CD4-positive, alpha-beta T cell treated with Interleukin-4 for 1 hour (primary cell): ENCODE results near the gene ETV2.
"Not testable (repeated sequence)": the region's sequence is repeated elsewhere in the genome, so short reads cannot be mapped to it uniquely, and the experiment has no call there.

Experiments used
- DNase-seq, 2 donors: peaks; one replicate each; pipeline ENCODE4 v3.0.0-alpha.2; 2020 to 2022

Gene ETV2, protein sequence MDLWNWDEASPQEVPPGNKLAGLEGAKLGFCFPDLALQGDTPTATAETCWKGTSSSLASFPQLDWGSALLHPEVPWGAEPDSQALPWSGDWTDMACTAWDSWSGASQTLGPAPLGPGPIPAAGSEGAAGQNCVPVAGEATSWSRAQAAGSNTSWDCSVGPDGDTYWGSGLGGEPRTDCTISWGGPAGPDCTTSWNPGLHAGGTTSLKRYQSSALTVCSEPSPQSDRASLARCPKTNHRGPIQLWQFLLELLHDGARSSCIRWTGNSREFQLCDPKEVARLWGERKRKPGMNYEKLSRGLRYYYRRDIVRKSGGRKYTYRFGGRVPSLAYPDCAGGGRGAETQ

DNA sequence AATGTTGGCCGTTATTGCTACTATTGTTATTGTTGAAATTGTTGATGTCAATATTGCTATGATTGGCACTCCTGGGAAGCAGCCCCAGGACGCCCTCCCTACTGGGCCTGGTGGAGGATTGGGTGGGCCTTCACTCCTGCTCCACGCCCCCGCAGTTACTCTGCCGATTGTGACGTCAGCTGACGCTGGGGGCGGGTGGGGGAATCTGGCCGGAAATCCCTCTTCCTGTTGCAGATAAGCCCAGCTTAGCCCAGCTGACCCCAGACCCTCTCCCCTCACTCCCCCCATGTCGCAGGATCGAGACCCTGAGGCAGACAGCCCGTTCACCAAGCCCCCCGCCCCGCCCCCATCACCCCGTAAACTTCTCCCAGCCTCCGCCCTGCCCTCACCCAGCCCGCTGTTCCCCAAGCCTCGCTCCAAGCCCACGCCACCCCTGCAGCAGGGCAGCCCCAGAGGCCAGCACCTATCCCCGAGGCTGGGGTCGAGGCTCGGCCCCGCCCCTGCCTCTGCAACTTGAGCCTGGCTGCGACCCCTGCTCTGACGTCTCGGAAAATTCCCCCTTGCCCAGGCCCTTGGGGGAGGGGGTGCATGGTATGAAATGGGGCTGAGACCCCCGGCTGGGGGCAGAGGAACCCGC, at the start of gene ETV2:
TSS of gene ETV2 (plus strand) at position 231 of the 637 bp plus-strand sequence. CDS start 716 bp downstream, outside the sequence.
- peak; percentile 59 to 60 for DNase-seq

DNA sequence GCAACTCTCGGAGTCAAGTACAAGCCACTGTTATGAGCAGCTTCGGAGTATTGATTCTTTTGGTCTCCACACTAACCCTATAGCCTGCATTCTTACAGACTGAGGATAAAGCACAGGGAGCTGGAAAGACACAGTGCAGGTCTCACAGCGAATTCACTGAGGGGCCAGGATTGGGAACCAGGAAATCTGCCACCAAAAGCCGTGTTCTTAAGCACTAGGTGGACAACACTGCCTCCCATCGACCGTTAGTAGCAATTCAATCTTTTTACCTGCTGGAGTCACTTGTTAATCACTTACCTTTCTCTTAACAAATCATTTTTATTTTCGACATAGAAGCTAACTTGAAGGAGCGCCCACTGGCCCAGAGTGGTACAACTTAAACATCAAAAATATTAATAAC, 49.3 kb upstream of the ETV2 start:
- peak; percentile 35 to 45 for DNase-seq

DNA sequence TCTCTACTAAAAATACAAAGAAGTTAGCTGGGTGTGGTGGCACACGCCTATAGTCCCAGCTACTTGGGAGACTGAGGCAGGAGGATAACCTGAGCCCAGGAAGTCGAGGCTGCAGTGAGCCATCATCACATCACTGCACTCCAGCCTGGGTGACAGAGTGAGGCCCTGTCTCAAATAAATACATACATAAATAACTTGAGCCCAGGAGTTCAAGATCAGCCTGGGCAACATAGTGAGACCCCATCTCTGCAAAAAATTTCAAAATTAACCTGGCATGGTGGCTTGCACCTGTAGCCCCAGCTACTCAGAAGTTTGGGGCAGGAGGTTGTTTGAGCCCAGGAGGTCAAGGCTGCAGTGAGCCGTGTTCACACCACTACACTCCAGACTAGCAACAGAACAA, 46.5 kb upstream of the ETV2 start:
- not testable (repeated sequence) for DNase-seq

DNA sequence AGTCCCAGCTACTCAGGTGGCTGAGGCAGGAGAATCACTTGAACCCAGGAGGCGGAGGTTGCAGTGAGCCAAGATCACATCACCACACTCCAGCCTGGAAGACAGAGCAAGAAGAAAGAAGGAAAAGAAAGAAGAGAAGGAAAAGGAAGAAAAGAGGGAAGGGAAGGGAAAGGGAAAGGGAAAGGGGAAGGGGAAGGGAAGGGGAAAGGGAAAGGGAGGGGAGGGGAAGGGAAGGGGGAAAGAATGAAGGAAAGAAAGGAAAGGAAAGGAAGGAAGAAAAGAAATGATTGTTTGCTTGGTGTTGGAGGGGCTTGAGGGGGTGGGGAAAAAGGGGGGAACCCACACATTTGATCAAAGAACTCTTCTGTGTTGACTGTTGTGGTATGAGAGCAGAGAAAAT, 45.6 kb upstream of the ETV2 start:
- no peak for DNase-seq

DNA sequence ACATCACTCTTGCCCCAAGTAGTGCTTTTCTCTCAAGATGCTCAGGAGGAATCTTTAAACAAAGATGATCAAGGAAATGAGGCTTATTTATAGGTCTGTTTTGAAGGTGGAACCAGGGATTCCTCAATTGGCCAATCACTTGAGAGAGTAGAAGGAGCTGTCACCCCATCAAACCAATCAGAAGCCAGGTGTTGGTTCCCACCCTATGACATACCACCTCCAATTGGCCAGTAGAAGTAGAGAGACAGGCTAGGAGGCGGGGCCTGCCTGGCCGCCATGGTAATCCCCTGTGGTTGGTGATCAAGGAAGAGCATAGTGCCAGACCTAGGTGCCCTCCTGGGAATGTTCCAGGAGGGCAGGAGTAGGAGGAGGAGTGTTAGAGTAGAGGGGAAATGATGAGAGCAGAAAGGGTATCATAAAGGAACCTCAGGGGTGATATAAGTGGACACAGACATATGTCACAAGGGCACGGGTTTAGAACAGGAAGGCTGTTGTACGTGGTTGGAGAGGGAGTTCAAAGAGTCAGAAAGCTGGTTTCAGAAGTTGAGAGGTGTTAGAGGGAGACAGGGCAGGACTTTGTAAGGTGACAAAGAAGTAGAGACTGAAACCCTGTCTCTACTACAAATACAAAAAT, 45.1 kb upstream of the ETV2 start:
- DNase-seq, result peak; percentile 8 to 14

DNA sequence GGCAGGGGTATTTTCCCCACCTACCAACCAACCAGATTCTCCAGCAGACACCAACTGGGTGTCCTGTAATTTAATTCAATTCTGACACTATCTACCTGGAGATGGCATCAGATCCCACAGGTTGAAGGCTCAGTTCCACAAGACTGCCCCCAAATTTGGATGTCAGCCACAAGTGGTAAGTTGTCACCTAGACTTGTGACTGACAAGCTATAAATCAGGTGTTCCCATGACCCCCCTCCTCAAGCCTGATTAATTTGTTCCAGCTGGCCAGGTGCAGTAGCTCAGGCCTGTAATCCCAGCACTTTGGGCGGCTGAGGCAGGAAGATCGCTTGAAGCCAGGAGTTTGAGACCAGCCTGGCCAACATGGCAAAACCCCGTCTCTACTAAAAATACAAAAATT, 39.6 kb upstream of the ETV2 start:
- DNase-seq, result no peak

DNA sequence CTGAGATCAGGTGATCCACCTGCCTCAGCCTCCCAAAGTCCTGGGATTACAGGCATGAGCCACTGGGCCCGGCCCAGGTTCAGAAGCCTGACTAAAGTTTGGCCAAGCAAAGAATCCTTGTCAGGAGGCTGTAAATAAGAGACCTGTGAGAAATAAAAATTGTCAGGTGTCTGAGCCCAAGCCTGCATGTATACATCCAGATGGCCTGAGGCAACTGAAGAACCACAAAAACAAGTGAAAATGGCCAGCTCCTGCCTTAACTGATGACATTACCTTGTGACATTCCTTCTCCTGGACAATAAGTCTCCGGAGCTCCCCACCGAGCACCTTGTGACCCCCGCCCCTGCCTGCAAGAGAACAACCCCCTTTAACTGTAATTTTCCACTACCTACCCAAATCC, 37.1 kb upstream of the ETV2 start:
- DNase-seq, result not testable (repeated sequence)

DNA sequence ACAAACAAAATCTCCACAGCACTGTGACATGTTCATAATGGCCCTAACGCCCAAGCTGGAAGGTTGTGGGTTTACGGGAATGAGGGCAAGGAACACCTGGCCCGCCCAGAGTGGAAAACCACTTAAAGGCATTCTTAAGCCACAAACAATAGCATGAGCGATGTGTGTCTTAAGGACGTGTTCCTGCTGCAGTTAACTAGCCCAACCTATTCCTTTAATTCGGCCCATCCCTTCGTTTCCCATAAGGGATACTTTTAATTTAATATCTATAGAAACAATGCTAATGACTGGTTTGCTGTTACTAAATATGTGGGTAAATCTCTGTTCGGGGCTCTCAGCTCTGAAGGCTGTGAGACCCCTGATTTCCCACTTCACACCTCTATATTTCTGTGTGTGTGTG, 34.4 kb upstream of the ETV2 start:
- not testable (repeated sequence) for DNase-seq

DNA sequence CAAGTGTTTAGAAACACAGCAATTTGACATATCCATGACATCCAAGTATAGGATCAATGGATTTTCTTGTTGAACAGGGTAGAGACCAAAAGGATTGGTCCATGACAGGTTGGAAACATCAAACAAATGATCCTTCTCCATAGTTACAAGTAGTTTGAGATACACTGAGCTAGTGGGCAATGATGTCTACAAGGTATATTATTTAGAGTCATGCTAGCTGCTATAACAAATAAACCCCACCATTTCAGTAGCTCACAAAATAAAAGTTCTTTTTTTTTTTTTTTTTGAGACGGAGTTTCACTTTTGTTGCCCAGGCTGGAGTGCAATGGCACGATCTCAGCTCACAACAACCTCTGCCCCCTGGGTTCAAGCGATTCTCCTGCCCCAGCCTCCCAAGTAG, 33.9 kb upstream of the ETV2 start:
- no peak for DNase-seq

DNA sequence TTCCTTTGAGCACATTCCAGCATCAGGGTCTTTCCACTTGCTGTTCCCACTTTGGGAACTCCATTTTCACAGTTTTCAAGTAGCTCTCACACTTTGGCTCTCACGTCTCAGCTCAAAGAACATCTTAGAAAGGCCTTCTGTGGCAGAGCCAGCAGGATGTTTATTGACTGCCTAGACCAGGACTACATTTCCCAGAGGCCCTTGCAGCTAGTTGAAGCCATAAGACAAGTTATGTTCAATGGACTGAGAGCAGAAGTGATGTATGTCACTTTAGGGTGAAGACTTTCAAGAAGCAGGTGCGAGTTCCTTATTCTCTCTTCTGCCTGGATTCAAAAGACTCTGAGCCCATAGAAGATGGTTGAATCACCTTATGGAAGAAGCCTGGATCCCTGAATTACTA, 33.3 kb upstream of the ETV2 start:
- no peak for DNase-seq

DNA sequence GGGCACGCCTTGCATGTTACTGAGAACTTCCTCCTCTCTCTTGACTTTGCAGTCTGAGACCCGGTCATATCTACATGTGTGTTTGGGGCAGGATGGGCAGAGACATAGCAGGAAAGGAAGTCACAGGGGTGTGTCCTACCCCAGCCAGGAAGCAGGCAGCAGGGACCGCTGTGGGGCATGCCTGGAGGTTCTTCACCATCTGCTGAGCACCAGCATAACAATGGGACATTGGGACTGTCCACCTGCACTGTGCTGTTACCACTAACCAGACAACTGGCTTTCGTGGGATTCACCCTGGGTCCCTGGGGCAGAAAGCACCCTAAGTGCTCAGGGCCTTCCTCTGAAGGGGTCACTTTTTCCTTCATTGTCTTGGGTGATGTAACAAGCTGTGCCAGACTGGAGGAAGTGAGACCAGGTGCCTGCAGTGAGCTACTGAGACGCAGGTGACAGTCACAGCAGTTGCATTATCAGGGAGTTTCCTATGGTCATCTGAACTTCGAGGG, 31.6 kb upstream of the ETV2 start:
- peak; percentile 53 to 71 for DNase-seq

DNA sequence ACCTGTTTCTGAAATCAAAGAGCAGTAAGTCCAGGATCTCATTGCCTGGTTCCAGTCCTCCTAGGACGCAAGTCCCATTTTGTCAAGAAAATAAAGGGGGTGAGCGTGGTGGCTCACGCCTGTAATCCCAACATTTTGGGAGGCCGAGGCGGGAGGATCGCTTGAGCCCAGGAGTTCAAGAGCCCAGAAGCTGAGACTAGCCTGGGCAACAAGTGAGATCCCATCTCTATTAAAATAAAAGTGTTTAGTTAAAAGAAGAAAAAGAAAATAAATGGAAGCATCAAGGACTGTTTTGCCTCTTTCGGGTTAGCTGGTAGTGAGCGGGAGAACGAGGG, 29.4 kb upstream of the ETV2 start:
- no peak for DNase-seq

DNA sequence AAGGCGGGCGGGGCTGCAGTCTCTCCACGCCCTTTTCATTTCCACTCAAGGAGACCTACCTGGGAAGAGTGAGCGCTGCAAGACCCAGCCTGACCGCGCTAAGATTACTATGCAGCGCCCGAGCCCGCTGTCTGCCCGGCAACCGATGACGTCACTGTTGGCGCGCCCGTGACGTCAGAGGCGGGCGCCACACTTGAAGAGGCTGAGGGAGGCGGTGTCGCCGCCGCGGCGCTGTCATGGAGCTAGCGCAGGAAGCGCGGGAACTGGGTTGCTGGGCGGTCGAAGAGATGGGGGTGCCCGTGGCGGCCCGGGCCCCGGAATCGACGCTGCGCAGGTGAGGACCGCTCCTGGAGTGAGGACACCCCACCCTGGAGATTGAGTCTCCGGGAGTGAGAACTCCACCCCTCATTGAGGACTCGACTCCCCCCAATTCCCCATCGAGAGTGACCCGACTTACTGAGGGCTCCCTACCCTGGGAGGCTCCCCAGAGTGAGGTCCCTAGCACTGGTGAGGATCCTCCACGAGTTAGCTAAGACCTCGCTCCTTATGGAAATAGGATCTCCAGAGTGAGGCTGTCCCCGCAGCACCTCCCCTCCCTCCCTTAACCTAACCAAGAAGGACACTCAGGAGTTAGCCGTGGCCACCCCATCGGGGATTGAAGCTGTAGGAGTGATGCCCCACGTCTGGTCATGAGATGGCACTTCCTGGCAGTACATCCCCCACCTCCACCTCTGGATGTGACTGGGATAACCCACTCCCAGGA, 28.8 kb upstream of the ETV2 start, which contains the start of gene HAUS5:
TSS of gene HAUS5 (plus strand) at position 177 of the 763 bp plus-strand sequence. CDS start at position 237, 60 bp downstream.
- peak; percentile 95 for DNase-seq

DNA sequence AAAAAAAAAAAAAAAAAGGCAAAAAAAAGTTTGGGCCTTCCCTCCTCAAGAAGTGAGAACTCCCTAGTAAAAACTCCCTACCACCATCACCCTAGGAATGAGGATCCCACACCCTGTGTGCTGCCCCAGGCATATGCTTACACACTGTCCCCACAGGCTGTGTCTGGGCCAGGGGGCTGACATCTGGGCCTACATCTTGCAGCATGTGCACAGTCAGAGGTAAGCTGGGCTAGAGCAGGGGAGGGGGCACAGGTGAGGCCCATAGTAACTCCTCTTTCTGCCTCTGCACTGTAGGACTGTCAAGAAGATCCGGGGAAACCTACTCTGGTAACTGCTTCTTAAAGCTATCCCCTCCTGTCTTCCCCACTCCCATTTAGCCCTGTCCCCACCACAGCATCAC, 28.0 kb upstream of the ETV2 start:
- DNase-seq, result no peak

DNA sequence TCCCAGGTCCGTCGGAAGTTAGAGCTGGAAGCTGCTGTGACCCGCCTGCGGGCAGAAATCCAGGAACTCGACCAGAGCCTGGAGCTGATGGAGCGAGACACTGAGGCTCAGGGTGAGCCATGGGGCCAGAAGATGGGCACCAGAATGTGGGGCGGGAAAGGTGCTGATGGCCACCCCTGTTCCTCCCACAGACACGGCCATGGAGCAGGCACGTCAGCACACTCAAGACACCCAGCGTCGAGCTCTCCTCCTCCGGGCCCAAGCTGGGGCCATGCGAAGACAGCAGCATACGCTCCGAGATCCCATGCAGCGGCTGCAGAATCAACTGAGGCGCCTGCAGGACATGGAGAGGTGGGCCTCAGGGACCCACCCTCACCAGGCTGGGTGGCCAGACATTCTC, 26.5 kb upstream of the ETV2 start:
- DNase-seq, result no peak

DNA sequence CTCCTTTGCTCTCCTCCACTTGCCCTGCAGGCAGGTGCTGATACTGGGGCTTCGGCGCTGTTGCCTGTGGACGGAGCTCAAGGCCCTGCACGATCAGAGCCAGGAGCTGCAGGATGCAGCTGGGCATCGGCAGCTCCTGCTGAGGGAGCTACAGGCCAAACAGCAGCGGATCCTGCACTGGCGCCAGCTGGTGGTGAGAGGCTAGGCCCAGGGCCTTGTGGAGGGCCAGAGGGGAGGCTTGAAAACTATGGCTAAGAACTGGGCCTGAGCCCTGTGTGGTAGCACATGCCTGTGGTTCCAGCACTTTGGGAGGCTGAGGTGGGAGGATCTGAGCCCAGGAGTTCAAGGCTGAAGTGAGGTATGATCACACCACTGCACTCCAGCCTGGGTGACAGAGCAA, 22.7 kb upstream of the ETV2 start:
- no peak for DNase-seq

DNA sequence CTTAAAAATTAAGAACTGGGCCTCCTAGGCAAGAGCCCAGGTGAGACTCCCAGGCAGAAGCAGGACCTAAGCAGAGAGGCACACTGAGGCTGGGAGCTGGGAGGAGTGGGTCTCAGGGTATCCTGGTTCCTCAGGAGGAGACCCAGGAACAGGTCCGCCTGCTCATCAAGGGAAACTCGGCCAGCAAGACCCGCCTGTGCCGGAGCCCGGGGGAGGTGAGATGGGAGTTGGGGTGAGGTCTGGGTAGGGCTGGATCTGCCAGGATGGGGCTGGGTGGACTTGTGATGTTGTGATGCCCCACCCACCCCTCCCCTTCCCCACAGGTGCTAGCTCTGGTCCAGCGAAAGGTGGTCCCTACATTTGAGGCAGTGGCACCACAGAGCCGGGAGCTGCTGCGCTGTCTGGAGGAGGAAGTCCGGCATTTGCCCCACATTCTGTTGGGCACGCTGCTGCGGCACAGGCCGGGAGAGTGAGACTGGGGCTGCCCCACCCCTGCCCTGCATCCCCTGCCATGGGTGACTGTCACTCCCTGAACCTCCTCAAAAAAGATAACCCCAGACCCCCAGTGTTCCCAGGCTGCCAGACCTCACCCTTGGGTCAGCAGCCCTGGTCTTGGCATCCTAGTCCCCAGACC, 22.1 kb upstream of the ETV2 start:
- no peak for DNase-seq

DNA sequence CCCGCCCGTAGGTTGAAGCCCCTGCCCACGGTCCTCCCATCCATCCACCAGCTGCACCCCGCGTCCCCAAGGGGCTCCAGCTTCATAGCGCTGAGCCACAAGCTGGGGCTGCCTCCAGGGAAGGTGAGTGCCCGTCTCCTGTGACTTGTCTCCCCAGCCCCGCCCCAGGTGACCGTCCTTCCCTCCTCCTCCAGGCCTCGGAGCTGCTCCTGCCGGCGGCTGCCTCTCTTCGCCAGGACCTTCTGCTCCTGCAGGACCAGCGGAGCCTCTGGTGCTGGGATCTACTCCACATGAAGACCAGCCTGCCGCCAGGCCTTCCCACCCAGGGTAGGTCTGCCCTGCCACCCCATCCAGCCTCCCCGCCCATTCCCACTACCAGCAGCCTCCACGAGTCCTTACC, 21.5 kb upstream of the ETV2 start:
- DNase-seq, result no peak

DNA sequence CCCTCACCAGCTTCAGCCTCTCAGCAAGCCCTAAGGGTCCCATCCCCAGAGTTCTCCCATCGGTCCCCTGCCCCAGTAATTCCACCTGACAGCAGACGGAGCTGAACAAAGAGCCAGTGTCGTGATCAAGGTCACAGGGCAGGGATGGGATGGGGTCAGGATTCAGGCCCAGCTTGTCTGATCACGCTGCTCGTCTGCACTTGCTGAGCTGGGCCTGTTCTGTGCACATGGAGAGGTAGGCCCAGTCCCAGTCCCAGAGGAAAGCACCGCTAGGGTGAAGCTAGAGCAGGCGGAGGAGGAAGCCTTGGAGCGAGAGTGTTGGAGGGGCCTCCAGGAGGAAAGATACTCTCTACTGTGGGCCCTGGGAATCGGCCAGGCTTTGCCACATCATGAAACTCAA, 19.8 kb upstream of the ETV2 start:
- no peak for DNase-seq

DNA sequence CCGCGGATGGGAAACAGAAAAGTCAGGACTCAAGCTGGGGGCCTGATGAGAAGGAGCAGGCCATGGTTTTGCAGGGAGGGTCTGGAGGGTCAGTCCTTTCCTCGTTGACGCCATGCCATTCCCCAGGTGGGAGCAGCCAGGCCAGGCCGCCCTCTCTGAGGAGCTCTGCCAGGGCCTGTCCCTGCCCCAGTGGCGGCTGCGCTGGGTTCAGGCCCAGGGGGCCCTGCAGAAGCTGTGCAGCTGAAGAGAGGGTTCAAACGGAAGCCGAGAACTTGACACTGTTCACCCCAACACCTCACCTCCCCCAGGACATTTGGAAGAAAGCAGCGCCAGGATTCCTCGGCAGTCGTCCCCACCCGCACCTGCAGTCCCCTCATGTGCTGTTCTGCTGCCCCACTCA, 18.8 kb upstream of the ETV2 start:
- DNase-seq, result no peak

DNA sequence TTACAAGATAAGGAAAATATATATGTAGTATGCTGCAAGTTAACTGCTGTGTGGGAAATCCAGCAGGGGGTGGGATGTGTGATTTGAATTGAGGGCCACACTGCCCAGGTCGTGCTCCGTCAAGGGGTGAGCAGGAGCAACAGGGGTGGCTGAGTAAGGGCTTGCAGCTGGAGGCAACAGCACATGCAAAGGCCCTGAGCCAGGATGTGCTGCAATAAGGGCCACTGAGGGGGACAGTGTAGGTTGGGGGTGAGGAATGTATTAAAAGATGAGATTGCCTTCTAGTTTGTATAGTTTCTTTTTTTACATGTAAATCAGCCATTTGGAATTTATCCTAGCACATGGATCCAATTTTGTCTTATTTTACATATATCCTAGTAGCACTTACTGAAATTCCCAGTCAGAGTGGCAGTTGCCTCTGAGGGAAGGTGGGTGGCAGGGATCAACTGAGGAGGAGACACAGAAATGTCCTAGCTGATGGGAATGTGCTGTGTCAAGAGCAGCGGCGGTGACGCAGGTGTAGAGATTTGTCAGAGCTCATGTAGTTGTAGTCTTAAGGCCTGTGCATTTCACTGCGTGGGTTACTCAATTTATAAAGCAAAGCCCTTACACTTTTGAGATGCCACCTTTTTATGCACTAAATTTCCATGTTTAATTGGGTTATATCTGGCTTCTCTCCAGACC, 18.1 kb upstream of the ETV2 start:
- no peak for DNase-seq

DNA sequence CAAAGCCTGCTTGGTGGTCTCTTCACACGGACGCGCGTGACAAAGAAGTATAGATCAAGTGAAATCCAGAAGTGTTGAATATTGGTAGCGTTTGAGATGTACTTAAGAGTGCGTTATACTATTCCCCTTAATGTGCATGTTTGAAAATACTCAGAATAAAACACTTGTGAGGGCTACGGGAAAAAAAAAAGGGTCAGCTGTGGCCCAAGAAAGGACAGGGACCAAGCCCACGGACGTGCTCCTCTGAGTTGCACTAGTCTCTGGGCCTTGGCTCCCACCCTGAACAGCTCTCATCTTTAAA, 13.3 kb upstream of the ETV2 start:
- DNase-seq, result no peak
